Activated CD8-positive, alpha-beta T cell treated with anti-CD3 and anti-CD28 coated beads, Interleukin-2, amount 10 ng/mL, durations not matched to agents 7 days and 5 days (primary cell): ENCODE results near the gene TET2. TPM values are rescaled to one million over a fixed set of nuclear protein-coding genes. Genes with fewer than 3 reads are reported as not detected.

Source experiments
- ATAC-seq: fragments of 150-1000 bp; cut with Tn5 transposase; one replicate; pipeline ENCODE4 v1.10.0; 2021; ENCODE audit warnings: moderate library complexity
- CTCF ChIA-PET: fragments of 350-600 bp; sonication (Branson Sonifier 250); formaldehyde crosslinking; loops from one replicate; lab custom pipeline; 2021; ENCODE audit warnings: antibody characterized with exemption; lab: Charles Lee
- POLR2A ChIA-PET: fragments of 350-600 bp; sonication (Branson Sonifier 250); formaldehyde crosslinking; loops from one replicate; lab custom pipeline; 2021; ENCODE audit warnings: antibody characterized with exemption; lab: Charles Lee
- DNase-seq: peaks from one replicate; pipeline ENCODE4 v3.0.0-alpha.2; 2020
- H3K27ac Mint-ChIP-seq: one replicate; pipeline ENCODE4 v1.8.0; 2021; ENCODE audit warnings: mild to moderate bottlenecking, mixed read lengths
- H3K27me3 Mint-ChIP-seq: one replicate; pipeline ENCODE4 v1.8.0; 2021; ENCODE audit warnings: low read depth, mixed read lengths
- H3K36me3 Mint-ChIP-seq: one replicate; pipeline ENCODE4 v1.8.0; 2021; ENCODE audit warnings: low read depth, mixed read lengths
- H3K4me1 Mint-ChIP-seq: one replicate; pipeline ENCODE4 v1.8.0; 2021; ENCODE audit warnings: low read depth, mixed read lengths
- H3K4me3 Mint-ChIP-seq: one replicate; pipeline ENCODE4 v1.8.0; 2021; ENCODE audit warnings: mild to moderate bottlenecking, mixed read lengths
- H3K9me3 Mint-ChIP-seq: one replicate; pipeline ENCODE4 v1.8.0; 2022; ENCODE audit warnings: mixed read lengths; ENCODE audit not compliant: insufficient read depth
- total RNA-seq, 2 experiments: library from RNA; stranded (reverse); gene quantifications; one replicate each; pipeline ENCODE4 v1.2.3, GENCODE V29; 2021

TET2 gene
- total RNA-seq, 2 experiments from 2014 or later, result 28.4 to 29.3 TPM

DNA sequence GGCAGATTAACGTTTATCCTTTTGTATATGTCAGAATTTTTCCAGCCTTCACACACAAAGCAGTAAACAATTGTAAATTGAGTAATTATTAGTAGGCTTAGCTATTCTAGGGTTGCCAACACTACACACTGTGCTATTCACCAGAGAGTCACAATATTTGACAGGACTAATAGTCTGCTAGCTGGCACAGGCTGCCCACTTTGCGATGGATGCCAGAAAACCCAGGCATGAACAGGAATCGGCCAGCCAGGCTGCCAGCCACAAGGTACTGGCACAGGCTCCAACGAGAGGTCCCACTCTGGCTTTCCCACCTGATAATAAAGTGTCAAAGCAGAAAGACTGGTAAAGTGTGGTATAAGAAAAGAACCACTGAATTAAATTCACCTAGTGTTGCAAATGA, 94.8 kb downstream of the TET2 start:
- ChIA-PET POLR2A (no interaction called here), CTCF (no interaction called here)
- DNase-seq, result no peak
- no peaks in the 10 kb centered on the region for H3K27me3 Mint-ChIP-seq
- peaks cover 3% of the 10 kb centered on the region for H3K4me1 Mint-ChIP-seq
- no peak overlapping the region for H3K27ac Mint-ChIP-seq
- peaks cover 46% of the 10 kb centered on the region for H3K36me3 Mint-ChIP-seq
- H3K4me3 Mint-ChIP-seq, result no peak overlapping the region
- H3K9me3 Mint-ChIP-seq, result peaks cover 4% of the 10 kb centered on the region
- no peak for ATAC-seq

- CTCF ChIA-PET, result interaction anchor here (0.9 kb wide), 1 partner anchor 17 kb away, joined by 3 read pairs; no protein-coding TSS in a partner anchor
- POLR2A ChIA-PET, result no interaction called here
- DNase-seq (no peak), ATAC-seq (no peak)
- no peaks in the 10 kb centered on the region for H3K4me1 Mint-ChIP-seq
- no peak overlapping the region for H3K4me3 Mint-ChIP-seq
- H3K36me3 Mint-ChIP-seq, result peaks cover 33% of the 10 kb centered on the region
- no peak overlapping the region for H3K27ac Mint-ChIP-seq
- no peaks in the 10 kb centered on the region for H3K27me3 Mint-ChIP-seq
- H3K9me3 Mint-ChIP-seq, result peaks cover 4% of the 10 kb centered on the region
Measured at GRCh38 chr4:105243446-105243845, 96.8 kb downstream of the TET2 start.

- POLR2A ChIA-PET, result no interaction called here
Measured at GRCh38 chr4:105246712-105247111, 100.0 kb downstream of the TET2 start.

GRCh38 chr4:105248613-105249012, 101.9 kb downstream of the TET2 start:
- CTCF ChIA-PET, result no interaction called here
- POLR2A ChIA-PET, result no interaction called here

More at GRCh38 chr4:105246712-105247111, 100.0 kb downstream of the TET2 start:
- CTCF ChIA-PET, result interaction anchor here (1.3 kb wide), 1 partner anchor 17 kb away, joined by 3 read pairs; no protein-coding TSS in a partner anchor
- no peak for DNase-seq
- Mint-ChIP-seq H3K27ac (no peak overlapping the region), H3K27me3 (no peaks in the 10 kb centered on the region), H3K36me3 (peaks cover 34% of the 10 kb centered on the region), H3K9me3 (peaks cover 4% of the 10 kb centered on the region), H3K4me3 (no peak overlapping the region), H3K4me1 (no peaks in the 10 kb centered on the region)
- no peak for ATAC-seq

GRCh38 chr4:105257817-105258495, 111.3 kb downstream of the TET2 start:
- POLR2A ChIA-PET, result no interaction called here
- H3K27me3 Mint-ChIP-seq, result no peaks in the 10 kb centered on the region
- CTCF ChIA-PET, result no interaction called here
- H3K36me3 Mint-ChIP-seq, result peaks cover 51% of the 10 kb centered on the region
- no peak overlapping the region for H3K27ac Mint-ChIP-seq
- H3K4me3 Mint-ChIP-seq, result no peak overlapping the region
- ATAC-seq (no peak), DNase-seq (no peak)
- H3K4me1 Mint-ChIP-seq, result no peaks in the 10 kb centered on the region
- peaks cover 10% of the 10 kb centered on the region for H3K9me3 Mint-ChIP-seq

More at GRCh38 chr4:105248613-105249012, 101.9 kb downstream of the TET2 start:
- DNase-seq (no peak), ATAC-seq (no peak)
- Mint-ChIP-seq H3K36me3 (peaks cover 39% of the 10 kb centered on the region), H3K27me3 (no peaks in the 10 kb centered on the region), H3K4me3 (no peak overlapping the region), H3K4me1 (no peaks in the 10 kb centered on the region), H3K9me3 (peaks cover 17% of the 10 kb centered on the region), H3K27ac (no peak overlapping the region)

- ATAC-seq, result no peak
- no peak overlapping the region for H3K27ac Mint-ChIP-seq
- ChIA-PET POLR2A (no interaction called here), CTCF (no interaction called here)
- no peaks in the 10 kb centered on the region for H3K27me3 Mint-ChIP-seq
- H3K36me3 Mint-ChIP-seq, result peaks cover 67% of the 10 kb centered on the region
- no peaks in the 10 kb centered on the region for H3K4me1 Mint-ChIP-seq
- DNase-seq, result no peak
- H3K4me3 Mint-ChIP-seq, result no peak overlapping the region
- no peaks in the 10 kb centered on the region for H3K9me3 Mint-ChIP-seq
Measured at GRCh38 chr4:105265689-105266088, 119.0 kb downstream of the TET2 start.

GRCh38 chr4:105267280-105267679, 120.6 kb downstream of the TET2 start:
- DNase-seq (no peak), ATAC-seq (no peak)
- Mint-ChIP-seq H3K27ac (no peak overlapping the region), H3K4me1 (peaks cover 12% of the 10 kb centered on the region), H3K4me3 (no peak overlapping the region), H3K27me3 (no peaks in the 10 kb centered on the region), H3K9me3 (no peaks in the 10 kb centered on the region), H3K36me3 (peaks cover 70% of the 10 kb centered on the region)
- CTCF ChIA-PET, result no interaction called here
- POLR2A ChIA-PET, result no interaction called here

GRCh38 chr4:105272002-105272401, 125.3 kb downstream of the TET2 start:
- no peaks in the 10 kb centered on the region for H3K9me3 Mint-ChIP-seq
- peak overlapping the region; percentile 39 for H3K27ac Mint-ChIP-seq
- POLR2A ChIA-PET, result no interaction called here
- peaks cover 73% of the 10 kb centered on the region for H3K36me3 Mint-ChIP-seq
- no peak overlapping the region for H3K4me3 Mint-ChIP-seq
- DNase-seq (no peak), ATAC-seq (no peak)
- CTCF ChIA-PET, result no interaction called here
- H3K4me1 Mint-ChIP-seq, result peaks cover 15% of the 10 kb centered on the region
- no peaks in the 10 kb centered on the region for H3K27me3 Mint-ChIP-seq

DNA sequence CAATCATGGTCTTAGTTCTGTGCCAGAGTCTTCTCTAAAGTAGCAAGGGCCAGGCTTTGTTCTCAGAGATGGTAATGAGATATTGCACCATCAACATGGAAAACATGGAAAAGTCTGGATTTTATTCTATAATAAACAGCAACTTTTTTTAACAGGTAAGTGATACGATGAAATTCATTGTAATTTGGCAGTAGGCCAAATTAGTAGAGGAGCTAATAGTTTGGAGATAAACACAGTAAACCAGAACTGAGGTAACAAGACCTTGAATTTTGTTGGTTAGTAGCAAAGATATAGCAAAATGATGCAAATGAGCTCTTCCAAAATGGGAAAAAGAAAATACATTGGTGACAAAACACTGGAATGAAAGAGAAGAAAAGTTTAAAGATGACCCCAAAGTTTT, 126.6 kb downstream of the TET2 start:
- ChIA-PET CTCF (no interaction called here), POLR2A (no interaction called here)
- Mint-ChIP-seq H3K27me3 (no peaks in the 10 kb centered on the region), H3K9me3 (no peaks in the 10 kb centered on the region), H3K36me3 (peaks cover 72% of the 10 kb centered on the region), H3K4me3 (no peak overlapping the region), H3K27ac (no peak overlapping the region), H3K4me1 (peaks cover 15% of the 10 kb centered on the region)
- no peak for DNase-seq
- no peak for ATAC-seq

DNA sequence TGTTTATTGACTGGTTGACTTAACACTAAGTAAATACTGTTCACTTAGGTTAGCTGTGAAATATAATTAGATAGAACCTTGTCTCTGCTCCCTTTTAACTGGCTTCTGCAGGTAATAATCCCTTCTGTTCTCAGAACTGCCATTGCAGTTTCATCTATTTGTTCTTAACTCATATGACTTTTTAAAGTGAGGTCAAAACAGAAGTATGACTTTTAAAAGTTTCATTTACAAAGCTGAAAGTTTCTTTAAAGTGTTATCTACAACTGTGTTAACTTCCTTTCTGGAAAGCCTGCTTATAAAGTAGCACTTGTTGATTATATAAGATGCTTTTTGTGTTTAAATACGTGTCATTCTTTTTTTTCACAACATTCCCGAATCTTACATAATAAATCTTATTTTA, 127.4 kb downstream of the TET2 start:
- peaks cover 73% of the 10 kb centered on the region for H3K36me3 Mint-ChIP-seq
- no peak for DNase-seq
- H3K27ac Mint-ChIP-seq, result no peak overlapping the region
- no peaks in the 10 kb centered on the region for H3K9me3 Mint-ChIP-seq
- no peak for ATAC-seq
- H3K4me1 Mint-ChIP-seq, result peaks cover 15% of the 10 kb centered on the region
- ChIA-PET CTCF (no interaction called here), POLR2A (no interaction called here)
- no peaks in the 10 kb centered on the region for H3K27me3 Mint-ChIP-seq
- no peak overlapping the region for H3K4me3 Mint-ChIP-seq

DNA sequence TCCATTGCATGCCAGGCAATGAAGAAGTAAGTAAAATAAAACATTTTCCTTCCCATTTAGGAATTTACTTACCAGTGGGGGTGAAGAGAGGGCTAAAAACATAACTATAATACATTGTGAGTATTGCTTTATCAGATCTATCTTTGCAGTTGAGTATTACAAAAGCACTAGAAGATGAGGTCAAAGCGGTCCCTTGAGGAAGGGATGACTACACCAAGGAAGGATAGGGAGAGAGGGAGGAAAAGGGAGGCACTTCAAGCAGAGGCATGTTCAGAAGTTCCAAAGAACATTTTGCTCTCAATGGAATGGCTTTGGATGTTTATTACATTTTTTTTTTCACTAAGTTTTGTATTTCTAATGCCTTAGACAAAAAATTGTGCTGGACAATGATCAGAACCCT, 127.8 kb downstream of the TET2 start:
- Mint-ChIP-seq H3K27me3 (no peaks in the 10 kb centered on the region), H3K4me3 (no peak overlapping the region), H3K27ac (no peak overlapping the region), H3K4me1 (peaks cover 15% of the 10 kb centered on the region), H3K9me3 (no peaks in the 10 kb centered on the region), H3K36me3 (peaks cover 71% of the 10 kb centered on the region)
- POLR2A ChIA-PET, result no interaction called here
- CTCF ChIA-PET, result no interaction called here
- DNase-seq (no peak), ATAC-seq (no peak)

DNA sequence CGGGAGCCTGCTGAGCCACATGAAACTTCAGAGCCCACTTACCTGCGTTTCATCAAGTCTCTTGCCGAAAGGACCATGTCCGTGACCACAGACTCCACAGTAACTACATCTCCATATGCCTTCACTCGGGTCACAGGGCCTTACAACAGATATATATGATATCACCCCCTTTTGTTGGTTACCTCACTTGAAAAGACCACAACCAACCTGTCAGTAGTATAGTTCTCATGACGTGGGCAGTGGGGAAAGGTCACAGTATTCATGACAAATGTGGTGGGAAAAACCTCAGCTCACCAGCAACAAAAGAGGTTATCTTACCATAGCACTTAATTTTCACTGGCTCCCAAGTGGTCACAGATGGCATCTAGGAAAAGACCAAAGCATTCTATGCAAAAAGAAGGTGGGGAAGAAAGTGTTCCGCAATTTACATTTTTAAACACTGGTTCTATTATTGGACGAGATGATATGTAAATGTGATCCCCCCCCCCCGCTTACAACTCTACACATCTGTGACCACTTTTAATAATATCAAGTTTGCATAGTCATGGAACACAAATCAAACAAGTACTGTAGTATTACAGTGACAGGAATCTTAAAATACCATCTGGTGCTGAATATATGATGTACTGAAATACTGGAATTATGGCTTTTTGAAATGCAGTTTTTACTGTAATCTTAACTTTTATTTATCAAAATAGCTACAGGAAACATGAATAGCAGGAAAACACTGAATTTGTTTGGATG, 129.9 kb downstream of the TET2 start:
- no peak for DNase-seq

More for the DNA sequence above, 129.9 kb downstream of the TET2 start:
- H3K4me1 Mint-ChIP-seq, result peaks cover 11% of the 10 kb centered on the region
- no peak for ATAC-seq
- no peak overlapping the region for H3K27ac Mint-ChIP-seq
- peaks cover 53% of the 10 kb centered on the region for H3K36me3 Mint-ChIP-seq
- H3K9me3 Mint-ChIP-seq, result no peaks in the 10 kb centered on the region
- H3K4me3 Mint-ChIP-seq, result no peak overlapping the region
- ChIA-PET CTCF (interaction anchor here (1.5 kb wide), 1 partner anchor 196 kb away, joined by 3 read pairs; no protein-coding TSS in a partner anchor), POLR2A (interaction anchor here (0.7 kb wide), 1 partner anchor 129 kb away, joined by 3 read pairs; no protein-coding TSS in a partner anchor)
- H3K27me3 Mint-ChIP-seq, result no peaks in the 10 kb centered on the region
